ENCODE measurements around the gene UGT1A9.

The UGT1A9 gene

DNA sequence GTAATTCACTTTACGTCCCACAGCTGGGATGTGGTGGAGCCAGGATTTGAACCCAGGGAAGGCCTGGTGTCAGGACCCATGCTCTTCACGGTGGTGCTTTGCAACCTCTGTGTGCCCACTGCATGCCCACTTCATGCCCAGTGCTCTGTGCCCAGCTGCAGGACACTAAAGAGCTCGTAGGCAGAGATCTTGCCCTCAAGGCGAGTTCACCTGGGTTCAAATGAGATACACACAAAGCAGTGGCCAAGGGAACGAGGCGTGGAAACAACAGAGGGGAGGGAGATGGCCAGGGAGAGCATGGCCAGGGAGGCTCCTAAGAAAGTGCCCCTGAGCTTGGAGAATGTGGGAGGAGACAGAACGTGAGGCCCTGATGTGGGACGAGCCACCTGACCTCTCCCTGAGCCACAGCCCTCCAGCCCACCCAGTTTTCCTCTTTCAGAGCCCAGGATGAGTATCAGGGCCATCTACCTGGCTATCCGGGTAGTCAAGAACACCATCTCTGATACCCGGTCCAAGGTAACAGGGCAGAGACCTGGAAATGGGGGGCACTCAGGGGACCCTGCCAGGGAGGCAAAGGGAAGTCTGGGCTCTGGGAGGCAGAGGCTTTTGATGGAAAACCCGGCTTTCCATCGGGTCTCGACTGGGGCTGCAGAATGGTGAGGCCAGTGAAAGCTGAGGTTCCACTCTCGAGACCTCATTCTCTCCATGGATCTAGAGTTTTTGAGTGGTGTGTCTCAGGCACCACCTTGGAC lies 126.8 kb downstream of the UGT1A9 start:
- no peak for DNase-seq (ENCODE audit: low read depth)

DNA sequence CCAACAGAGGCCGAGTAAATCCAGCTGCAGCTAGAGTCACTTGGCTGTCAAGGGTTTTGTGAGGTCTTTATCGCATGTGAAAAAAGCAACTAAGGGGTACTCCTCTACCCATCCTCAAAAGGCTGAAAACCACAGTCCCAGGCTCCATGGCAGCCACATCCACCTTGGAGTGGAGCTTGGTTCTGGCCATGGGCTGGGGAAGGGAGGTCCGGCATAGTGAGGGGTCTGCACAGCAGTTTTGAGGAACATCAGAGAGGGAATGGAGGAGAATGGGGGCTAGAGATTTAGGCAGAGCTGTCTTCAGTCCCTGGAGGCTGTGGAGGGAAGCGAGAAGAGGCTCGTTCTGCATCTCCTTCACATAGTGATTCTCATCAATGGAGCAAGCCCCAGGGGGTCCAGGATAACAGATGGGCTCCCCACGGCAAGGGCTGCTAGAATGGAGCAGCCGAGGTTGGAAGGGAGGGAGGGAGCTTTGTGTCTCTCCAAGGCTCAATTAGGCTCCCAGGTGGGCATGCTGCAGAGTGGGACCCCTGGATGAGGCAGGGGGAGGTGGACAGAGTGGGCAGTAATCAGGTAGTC lies 127.5 kb downstream of the UGT1A9 start:
- DNase-seq (ENCODE audit: low read depth) = no peak

DNA sequence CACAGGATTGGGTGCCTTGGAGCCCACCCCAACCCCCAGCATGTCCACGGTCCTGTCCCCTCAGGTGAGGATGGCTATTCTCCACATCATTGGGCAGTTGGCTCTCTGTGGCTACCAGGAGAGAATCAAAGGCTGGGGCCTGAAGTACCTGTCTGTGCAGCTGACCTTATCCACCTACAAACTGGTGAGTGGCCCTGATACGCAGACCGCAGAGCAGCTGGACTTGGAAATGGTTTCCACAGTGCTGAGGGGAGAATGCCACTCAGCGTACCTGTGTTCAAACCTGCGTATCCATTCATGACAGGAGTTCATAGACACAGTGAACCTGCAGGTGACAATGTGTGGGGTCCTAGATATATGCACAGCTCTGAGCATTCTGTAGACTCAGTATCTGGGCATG lies 128.0 kb downstream of the UGT1A9 start:
- no peak for DNase-seq (ENCODE audit: low read depth)

DNA sequence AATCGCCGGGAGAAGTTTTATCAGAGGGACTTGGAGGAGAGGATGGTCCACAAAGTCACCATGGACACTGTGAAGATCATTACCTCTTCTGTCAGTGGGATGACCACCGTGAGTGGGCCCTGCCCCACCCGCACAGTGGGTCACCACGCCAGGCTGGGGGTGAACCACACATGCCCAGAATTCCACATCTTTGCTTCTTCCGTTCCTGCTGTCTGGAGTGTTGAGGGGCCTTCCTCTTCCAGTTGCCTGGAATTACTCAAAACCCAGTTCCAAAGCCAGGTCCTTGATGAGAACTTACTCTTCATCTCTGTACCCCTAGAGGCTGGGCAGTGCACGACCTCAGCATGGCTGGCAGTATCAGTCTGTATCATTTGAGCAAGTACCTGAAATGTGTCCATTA lies 128.5 kb downstream of the UGT1A9 start:
- no peak for DNase-seq (ENCODE audit: low read depth)

DNA sequence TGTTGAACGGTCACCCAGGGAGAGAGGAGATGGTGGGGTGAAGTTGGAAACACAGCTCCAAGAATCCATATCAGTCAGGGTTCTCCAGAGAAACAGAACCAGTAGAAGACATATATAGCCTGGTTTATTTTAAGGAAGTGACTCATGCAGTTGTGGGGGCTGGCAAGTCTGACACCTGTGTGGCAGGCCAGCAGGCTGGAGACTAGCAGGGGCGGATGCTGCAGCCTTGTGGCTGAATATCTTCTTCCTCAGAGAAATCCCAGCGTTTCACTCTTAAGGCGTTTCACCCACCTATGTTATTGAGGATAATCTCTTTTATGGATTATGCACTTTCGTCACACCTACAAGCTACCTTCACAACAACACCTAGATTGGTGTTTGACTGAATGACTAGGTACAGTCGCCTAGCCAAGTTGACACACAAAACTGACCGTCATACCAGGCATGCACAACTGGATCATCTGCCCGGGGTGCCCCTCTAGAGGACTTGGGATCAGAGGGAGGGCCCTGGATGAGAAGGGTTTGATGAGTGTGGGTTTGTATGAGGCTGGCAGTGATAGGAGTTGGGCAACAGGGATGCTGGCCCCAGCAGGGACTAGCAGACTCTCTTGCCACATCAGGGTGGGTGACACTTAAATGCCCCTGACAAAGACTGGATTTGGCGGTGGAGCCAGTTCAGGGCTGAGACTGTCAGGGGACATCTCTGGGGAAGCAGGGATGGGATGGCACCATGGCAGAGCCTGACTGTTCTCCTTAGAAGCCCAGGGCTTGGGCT lies 129.8 kb downstream of the UGT1A9 start:
- no peak for DNase-seq (ENCODE audit: low read depth)

DNA sequence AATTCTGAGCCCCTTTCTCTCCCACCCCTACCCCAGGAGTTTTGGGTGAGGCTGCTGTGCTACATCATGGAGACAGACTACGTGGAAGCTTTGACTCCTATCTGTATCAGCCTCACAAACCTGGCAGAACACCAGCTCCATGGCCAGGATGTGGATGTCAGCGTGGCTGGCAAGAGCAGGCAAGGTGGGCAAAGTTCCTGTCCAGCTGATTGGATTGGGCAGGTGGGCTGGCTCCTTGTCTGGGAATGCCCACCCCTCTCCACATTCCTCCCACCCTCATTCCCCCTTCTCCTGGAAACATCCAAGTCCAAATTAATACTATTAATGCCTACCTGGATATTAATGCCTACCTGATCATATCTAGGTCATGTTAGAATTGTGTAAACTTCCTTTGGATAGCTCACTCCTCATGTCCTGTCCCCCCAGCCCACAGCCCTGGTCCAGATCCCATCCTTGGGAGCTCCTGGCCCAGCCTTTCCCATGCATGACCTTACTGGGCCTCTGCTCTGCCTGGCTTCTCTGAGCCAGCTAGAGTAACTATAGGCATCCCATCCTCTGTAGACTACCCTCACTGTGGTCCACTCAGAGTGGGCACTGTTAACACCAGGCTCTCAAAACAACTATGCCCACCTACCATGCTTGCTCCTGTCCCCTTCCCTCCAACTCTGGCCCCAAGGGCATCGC lies 130.6 kb downstream of the UGT1A9 start:
- no peak for DNase-seq (ENCODE audit: low read depth)

DNA sequence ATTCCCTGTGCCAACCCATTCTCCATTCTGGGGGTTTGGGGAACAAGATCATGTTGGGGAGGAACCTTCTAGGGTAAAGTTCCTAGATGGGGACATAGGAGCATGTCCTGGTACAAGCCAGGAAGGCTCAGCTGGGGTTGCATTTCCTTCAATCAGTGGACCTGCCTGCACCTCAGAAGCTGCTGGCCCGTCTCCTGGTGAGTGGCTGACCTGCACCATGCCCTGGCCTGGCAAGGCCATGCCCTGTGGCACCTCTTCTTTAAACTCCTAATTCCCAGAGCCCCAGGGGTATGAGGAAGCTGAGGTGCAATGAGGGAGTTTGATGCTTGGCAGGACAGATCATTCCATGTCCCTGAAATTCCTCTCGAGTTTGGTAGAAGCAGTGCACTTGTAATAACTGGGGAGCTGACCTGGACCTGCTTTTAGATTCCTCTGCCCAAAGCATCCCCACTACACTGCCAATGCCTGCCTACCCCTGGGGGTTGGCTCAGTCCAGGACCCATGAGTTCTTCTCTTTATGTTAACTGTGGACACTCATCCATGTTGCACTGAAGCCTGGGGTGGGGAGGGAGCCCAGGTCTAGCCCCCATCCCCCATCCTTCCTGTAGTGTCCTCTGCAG lies 131.7 kb downstream of the UGT1A9 start:
- DNase-seq (ENCODE audit: low read depth) = no peak

DNA sequence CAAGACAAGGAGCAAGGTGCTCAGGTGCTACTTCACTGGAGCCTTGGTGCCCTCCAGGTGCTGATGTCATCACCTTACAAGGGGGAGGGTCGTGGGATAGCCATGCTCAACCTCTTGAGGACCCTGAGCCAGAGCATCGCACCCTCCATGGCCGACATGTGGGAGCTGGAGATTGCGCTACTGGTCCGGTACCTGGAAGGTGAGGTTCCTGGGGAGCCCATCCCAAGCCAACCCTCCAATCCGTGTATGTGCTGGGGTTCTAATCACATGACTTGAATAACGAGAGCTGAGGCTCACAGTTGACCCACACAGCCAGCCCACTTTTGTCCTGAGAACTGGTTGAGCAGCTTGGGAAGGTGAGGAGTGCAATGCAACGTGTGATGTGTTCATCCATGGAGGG lies 132.3 kb downstream of the UGT1A9 start:
- DNase-seq (ENCODE audit: low read depth) = no peak

DNA sequence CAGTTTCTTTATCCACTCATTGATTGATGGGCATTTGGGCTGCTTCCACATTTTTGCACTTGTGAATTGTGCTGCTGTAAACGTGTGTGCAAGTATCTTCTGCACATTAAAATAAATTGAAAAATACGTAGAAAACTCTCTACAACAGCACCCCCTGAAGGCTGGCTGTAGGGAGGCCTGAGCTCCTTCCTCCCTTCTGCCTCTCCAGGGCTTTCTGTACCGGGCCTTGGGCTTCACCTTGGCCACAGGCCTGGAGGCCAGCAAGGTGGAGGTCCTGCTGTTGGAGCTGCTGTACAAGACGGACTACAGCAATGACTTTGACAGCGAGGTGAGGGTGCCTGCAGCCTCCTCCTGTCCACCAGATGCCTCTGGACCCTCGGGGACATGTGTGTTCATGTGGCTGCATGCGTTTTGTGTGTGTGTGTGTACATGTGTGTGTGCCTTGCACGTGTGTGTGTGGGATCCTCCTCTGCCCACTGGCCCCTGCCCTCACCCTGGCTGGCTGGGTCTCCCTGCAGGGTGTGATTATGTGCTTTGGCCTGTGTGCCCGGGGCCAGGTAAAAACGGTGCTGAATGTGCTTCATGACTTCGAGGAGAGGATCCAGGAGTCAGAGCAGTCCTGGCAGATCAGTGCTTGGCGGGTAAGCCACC lies 135.6 kb downstream of the UGT1A9 start:
- no peak for DNase-seq (ENCODE audit: low read depth)

DNA sequence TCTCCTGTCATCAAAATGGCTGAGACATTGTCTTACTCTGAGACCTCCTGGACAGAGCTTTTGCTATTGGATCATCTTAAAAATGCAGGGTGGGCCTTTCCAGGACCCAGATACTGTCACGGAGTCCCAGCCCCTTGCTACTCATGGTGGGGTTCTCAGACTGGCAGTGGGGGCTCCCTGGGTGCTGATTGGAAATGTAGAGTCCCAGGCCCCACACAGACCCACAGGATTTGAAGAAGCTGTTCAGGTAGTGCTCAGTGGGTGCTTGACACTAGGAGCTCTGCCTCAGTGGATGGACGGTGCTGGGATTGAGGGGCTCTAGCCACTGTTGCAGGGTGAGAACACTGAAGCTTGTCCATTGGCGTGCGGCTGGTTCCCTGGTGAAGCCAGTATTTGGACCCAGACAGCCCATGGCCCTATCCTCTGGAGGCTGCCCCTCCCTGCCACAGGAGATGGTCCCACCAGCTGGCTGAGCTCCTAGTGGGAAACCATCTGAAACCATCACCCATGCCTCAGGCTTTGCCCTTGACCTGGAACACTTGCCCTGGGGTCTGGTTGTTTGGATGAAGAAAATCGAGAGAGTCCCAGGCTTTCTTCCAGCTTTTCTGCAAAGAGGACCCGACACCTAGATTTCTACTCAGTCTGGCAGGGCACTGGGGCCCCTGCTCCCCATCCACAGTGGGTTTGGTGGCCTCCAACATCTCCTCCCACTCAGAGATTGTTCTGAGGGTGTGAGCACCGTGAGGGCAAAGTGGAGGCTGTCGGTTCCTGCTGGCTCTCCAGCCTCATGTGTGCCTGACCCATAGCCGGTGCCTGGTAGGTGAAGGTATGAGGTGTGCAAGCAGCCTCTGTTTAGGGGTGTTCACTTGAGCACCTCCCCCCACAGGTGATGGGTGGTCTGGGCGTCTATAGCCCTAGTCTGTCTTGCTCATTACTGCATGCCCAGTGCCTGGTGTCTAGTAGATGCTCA lies 136.6 kb downstream of the UGT1A9 start:
- no peak for DNase-seq (ENCODE audit: low read depth)

DNA sequence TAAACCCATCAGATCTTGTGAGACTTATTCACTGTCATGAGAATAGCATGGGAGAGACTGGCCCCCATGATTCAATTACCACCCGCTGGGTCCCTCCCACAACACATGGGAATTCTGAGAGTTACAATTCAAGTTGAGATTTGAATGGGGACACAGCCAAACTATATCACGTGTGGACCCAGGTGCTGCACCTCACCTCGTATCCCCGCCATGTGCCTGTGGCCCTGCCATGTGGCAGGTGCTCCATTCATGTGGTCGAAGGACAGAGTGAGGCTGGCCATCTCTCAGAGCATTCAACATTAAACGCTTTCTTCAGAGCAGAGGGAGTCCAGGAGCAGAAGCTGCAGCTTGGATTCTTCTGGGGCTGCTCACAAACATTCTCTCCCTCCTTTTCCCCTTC lies 138.7 kb downstream of the UGT1A9 start:
- no peak for DNase-seq (ENCODE audit: low read depth)

DNA sequence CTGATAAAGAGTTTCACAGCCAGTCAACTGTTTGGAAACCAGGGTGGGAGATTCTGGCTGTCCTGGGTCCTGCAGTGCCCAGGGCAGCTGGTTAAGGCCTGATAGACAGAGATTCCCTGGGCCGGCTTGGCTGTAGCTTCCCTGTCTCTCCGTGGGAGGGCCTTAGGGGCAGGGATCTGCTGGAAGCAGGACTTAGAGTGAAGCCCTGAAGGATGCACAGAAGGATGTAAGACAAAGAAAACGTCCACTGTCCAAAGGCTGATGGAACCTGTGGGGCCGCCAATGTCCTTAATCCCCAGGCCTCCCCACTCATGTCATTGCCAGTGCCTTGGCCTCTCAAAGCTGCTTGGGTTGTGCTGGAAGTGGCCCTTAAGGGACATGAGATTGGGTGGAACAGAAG lies 139.4 kb downstream of the UGT1A9 start:
- no peak for DNase-seq (ENCODE audit: low read depth)

DNA sequence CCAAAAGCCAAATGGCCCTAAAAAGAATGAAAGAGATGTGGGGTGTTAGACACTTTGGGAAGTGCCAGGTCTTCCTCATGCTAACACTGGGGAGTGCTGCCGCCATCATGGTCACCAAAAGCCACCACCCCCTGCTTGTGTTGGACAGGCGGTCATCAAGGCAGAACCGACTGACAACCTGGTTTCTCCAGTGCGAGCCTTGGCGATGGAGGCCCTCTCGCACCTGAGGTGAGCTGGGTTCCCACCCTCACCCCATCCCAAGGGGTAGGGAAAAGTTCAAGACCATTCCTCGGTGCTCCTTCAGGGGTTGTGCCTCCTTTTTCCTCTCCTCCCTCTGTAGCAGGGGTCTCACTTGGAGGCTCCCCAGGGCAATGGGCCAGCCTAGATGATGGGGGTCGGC lies 140.0 kb downstream of the UGT1A9 start:
- no peak for DNase-seq (ENCODE audit: low read depth)

DNA sequence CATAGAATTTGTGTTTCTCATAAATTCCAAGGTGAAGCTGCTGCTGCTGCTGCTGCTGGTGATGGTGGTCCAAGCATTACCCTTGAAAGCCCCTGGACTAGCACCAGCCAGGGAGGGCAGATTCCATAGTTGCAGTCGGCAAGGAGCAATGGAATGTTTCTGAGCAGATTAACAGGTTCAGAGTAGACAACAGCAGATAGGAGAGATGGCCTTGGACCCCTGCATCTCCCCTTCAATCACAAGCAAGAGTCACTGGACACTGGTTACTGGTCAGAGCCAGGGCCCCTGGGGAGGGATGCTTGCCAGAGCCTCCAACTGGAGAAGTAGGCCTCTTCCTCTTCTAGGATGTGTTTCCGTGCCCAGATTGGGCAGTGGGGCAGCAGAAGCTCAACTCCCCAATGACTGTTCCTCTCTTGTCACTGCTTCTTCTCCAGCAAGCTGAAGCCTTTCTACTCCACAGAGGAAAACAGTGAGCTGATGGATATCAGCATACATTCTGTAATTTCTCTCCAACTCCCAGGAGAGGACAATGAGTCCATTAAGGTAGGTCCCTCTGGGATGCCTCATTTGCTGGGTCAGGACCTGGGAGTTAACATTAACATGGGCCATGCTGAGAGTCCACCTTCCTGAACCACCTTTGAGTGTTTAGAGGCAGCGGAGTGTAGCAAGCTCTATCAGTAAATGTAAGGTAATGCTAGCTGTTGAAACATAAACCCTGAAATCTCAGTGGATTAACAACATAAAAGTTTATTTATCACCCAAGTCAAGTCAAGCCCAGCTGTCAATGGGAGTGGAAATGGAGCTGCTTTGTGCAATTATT lies 141.7 kb downstream of the UGT1A9 start:
- DNase-seq (ENCODE audit: low read depth) = no peak

DNA sequence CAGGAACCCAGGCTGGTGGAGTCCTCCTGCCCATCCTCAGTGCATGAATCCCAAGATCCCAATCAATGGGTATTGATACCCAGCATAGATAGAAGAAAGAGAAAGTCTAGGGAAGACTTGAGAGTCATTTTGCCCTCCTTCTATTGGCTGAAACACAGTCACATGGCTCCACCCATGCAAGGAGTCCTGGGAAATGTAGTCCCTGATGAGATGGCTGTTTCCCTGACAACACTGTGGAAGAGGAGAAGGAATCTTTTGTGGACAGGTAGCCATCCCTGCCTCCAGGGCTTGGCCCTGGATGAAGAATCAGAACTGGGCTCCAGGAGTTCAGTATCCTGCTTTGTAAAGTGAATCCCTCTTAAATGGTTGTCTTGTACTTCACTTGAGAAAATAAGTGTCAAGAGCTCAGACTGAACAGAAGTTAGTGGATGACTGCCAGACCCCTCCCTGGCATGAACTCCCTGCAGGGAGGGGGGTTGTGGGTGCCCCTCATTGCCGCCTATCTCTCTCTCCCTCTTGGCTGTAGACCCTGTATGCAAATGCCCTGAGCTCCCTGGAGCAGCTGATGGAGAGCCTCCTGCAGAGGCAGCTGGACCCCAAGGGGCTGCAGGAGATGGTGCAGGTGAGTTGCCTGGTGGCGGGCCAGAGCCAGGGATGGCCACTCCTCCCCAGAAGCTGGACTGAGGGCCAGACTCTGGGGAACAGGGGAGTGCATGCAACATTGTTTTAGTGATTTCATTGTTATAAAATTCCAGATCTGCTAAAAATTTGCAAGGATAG lies 142.5 kb downstream of the UGT1A9 start:
- no peak for DNase-seq (ENCODE audit: low read depth)

DNA sequence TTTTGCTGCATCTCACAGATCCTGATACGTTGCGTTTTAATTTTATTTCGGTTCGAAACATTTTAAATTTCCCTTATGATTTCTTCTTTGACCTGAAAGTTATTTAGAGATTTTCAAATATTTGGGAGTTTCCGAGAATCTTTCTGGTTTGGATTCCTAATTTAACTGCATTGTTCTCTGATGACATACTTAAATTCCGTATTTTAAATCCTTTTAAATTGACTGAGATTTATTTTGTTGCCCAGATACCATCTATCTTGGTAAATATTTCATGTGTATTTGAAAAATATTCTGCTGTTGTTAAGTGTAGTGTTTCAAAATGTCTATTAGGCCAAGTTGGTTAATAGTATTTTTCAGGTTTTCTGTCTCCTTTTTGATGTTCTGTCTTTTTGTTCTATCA lies 144.2 kb downstream of the UGT1A9 start:
- no peak for DNase-seq (ENCODE audit: low read depth)

DNA sequence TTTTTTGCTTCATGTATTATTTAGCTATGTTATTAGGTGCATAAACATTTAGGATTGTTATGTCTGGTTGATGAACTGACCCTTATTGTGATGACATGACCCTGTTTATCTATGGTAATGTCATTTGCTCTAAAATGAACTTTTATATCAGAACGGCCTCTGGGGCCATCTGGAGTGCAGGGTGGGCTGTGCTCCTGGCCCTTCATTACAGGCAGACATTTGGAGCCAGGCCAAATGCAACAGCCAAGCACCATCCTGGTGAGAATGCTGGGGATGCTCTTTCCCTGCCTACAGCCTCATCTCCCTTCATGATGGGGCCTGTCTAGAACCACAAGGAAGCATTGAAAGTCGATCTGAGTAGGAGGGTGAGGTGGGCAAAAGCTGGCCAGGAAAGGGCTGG lies 144.6 kb downstream of the UGT1A9 start:
- no peak for DNase-seq (ENCODE audit: low read depth)

DNA sequence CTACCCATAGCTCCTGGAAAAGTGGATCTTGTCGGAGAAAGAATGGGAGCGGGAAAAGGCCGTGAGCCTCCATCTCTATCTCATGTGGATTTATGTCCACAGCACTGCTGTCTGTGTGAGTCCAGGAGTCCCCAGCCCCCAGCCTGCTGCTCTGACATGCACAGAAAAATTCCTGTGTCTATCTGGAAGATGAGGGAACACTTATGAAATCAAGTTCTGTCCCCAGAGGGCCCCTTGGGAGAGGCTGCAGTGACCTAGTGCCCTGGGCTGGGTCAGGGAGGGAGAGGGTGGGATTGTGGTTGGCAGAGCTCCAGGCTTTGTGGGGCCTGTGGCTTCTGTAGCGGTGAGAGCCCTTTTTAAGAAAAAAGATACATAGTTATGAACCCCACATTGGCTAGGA lies 145.1 kb downstream of the UGT1A9 start:
- DNase-seq (ENCODE audit: low read depth) = no peak

DNA sequence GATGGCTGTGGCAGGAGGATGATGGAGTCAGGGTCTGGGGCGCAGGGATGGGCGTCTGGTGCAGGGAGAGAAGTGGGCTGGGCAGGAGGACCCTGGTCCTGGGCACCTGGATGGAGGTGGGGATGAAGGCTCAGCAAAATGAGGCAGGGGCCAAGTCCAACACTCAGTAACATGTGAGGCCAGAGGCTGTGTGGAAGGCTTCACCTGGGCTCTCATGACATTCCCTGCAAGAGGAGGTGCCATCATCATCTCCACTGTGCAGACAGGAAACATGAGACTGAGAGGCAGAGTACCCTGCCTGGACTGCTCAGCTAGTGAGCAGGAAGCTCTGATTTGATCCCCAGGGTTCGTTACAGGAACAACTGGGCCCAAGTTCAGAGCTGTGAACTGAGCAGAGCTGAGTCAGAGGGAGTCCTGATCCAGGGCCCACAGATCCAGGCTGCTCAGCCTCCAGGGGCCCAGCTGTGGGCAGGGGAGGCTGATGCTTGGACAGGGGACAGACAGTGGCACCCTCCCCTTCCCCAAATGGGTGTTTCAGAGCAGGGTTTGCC lies 145.7 kb downstream of the UGT1A9 start:
- no peak for DNase-seq (ENCODE audit: low read depth)

Measured in activated T-helper 9 cell treated with anti-CD3 and anti-CD28 coated beads, Interleukin-2, amount 50 U/mL, for 16 hours (primary cell).